ENCODE measurements around the gene SMARCAL1.
A peak's percentile ranks its signal among the peaks of the same experiment; 100 is the strongest.

SMARCAL1 gene

DNA sequence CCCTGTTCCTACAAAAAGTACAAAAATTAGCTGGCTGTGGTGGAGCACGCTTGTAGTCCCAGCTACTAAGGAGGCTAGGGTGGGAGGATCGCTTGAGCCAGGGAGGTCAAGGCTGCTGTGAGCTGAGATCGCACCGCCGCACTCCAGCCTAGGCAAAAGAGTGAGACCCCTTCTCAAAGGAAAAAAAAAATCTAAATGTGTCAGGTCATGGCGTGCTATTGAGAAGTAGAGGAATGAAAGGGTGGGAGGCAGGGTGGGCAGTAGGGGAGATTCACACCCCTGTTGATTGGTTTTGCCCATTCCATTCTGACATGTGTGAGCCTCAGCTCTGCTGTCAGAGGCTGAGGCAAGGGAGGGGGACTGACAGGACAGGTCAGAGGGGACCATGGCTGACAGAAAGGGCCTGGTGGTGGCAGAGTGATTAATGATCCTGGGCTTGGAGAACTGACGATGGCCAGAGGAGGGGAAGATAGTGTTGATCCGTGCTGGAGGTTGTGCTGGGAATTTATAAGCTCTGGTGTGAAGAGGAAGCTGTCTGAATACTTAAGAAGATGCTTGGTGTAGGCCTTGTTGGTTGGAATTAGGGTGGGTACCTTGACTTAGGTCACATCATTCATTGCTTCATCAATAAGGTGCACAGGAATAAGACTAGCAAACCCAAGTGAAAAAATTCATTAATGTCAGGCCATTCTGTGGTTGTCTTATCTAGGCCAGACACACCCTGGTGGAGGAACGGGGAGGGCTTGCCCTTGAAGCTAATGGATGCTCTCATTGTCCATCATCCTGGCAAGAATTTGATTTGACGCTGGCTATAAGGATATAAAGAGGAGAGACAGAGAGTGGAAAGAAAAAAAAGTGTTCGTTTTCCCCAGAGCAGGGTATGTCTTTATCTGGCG, 19.1 kb upstream of the SMARCAL1 start:
- no peak for DNase-seq

DNA sequence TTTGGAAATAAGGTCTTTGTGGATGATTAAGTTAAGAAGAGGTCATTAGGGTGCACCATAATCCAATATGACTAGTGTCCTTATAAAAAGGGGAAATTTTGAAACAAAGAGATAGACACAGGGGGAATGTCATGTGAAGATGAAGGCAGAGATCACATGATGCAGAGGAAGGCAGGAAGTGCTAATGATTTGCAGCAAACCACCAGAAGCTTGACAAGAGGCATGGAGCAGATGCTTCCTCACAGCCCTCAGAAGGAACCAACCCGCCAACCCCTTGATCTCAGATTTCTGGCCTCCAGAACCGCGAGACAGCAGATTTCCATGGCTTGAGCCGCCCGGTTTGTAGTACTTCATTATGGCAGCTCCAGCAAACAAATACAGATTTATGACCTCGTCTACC, 17.4 kb upstream of the SMARCAL1 start:
- no peak for DNase-seq

DNA sequence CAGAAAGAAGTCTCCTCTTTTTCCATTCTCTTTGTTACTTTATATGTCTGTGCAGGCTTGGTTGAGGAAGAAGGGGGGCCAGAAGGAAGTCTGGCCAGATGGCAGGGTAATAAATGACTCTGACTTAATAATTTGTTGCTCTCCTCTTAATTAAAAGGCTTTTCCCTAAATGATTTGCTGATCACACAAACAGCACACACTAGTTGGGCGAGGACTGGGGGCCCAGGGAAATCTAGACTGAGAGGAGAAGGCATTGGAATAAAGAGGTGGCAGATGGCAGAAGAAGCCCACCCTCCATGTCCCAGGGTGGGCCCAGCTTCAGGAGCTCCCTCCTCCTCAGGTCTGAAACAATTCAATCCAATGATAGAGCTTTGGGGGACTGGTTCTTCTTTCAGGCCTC, 12.7 kb upstream of the SMARCAL1 start:
- no peak for DNase-seq

DNA sequence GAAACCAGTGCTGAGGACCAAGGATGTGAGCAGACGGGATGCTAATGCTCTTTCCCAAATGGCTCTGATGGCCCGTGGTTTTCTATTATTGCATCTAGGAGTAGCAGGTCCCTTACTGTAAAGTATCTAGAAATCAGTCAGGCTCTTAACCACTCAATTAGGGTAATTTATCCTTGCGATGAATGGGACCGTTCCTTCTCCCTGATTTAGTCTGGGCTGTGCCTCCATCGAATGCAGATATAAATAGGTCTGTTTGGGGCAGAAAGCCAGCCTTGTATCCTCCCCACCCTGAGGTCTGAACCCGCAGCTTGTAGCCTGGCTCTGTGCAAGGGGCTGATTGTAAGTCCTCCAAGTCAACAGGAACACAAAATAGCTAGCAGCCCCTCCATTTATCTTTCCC, 9.5 kb upstream of the SMARCAL1 start:
- DNase-seq = no peak

DNA sequence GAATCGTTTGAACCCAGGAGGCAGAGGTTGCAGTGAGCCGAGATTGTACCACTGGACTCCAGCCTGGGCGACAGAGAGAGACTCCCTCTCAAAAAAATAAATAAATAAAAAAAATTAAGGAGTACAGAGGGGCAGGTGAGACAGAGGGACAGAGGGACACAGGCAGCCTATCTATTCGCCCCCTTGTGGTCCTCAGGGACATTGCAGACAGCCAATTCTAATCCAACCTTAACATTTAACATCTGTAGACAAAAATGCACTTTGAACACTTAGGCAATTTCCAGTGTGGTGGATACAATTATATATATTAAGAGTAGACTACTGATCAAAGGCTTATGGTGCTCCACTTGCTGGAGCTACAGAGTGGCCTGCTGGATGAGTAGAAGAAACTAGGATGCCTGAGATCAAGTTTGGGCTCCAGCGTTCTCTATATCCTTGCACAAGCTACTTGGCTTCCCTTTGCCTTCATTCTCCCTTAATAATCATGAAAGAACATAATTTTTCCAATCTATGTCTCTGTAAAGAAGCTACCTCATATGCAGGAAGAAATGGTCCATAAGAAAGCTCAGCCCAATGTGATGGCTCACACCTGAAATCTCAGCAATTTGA, 8.2 kb upstream of the SMARCAL1 start:
- peak in 1 of 2 experiments; percentile 65 for DNase-seq

DNA sequence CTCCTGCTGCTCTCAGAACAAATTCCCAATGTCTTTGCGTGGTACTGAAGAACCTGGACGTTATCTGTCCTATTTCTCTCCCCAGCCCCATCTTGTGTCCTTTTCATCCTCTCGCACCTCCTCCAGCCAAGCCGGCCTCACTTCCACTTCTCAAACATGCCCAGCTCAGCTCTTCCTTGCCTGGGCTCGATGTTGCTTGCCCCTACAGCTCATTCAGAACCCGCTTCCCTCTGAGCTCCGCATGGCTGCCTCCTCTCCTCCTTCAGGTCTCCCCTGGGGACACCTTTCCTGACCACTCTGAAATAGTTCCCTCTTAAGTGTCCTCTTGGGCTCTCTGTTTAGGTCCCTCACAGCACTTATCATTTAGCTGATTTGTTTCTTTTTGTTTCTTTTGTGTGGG, 6.7 kb upstream of the SMARCAL1 start:
- no peak for DNase-seq

DNA sequence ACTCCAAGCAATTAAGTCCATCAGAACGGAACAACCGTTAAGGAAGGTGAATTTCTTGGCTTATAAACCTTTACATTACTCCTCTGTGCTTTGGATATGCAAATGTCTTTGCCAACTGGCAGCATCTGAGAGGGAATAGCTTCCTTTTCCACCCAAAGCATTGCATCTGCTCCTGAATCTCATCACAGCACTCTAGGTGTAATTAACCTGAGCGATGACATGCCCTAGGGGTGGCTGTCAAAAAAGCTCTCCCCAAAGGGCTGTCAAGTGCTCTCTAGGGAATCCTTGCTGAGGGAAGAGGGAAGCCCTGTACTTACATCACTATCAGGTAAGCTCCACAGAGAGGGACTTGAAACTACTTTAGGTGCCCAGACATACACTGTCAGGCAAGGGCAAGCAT, 5.5 kb upstream of the SMARCAL1 start:
- no peak for DNase-seq

DNA sequence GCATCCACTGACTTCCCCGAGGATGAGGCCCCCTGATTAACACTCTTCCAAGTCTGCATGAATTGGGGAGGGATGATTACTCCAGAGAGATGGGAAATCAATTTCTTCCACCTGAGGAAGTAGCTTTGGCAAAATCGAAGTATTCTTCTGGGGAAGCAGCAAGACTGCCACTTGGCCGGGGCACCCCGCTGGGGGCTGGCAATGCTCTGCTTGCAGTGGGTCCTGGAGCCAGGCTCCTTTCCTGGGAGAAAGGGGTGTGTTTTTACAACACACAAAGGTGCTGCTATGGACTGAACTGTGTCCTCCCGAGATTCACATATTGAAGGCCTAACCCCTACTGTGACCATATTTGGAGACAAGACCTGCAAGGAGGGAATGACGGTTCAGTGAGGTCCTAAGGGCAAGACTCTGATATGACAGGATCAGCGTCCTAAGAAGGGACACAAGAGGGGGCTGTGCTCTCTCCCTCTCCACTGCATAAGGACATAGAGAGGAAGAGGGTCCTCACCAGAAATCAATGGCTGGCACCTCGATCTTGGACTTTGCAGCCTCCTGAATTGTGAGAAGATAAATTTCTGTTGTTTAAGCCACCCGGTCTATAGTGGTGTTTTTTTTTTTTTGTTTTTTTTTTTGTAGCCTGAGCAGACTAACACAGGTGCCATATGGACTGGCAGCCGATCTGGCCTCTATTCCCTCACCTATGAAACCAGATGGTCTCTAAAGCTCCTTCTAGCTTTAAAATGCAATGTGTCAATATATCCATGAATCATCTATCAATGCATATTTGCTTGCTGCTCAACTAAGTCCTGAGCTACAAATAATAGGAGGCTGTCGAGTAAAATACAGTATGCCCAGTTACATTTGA, 3.6 kb upstream of the SMARCAL1 start:
- no peak for DNase-seq

DNA sequence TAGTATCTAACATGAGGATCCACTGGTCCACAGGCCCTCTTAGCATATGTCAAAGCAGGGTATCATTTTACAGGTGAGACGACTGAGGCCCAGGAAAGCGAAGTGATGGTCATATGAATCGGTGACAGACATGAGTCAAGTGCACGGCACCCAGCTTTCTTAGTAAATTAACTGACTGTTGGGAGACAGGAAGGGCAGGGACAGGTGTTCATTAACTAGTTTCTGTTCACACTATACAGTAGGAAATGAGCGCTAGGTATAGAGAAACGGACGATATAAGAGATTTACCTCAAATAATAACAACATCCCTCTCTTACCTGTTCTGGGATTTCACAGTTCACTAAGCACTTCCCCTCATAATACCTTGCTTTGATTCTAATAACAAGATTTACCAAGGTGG, 1.7 kb upstream of the SMARCAL1 start:
- no peak for DNase-seq

DNA sequence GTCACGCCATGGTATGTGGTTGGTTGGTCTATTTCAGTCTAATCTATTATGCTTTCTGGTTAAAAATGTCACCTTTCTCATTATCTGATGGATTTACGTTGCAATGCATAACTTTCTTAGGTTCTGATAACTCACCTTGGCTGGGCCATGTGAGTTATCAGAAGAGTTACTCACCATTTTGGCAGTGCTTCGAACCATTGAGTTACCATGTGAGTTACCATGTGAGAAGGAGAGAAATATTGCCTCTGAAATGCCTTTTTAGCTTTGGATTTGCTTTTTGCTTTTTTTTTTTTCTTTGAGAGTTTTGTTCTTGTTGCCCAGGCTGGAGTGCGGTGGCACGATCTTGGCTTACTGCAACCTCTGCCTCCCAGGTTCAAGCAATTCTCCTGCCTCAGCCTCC, 1.6 kb downstream of the SMARCAL1 start:
- DNase-seq = no peak

DNA sequence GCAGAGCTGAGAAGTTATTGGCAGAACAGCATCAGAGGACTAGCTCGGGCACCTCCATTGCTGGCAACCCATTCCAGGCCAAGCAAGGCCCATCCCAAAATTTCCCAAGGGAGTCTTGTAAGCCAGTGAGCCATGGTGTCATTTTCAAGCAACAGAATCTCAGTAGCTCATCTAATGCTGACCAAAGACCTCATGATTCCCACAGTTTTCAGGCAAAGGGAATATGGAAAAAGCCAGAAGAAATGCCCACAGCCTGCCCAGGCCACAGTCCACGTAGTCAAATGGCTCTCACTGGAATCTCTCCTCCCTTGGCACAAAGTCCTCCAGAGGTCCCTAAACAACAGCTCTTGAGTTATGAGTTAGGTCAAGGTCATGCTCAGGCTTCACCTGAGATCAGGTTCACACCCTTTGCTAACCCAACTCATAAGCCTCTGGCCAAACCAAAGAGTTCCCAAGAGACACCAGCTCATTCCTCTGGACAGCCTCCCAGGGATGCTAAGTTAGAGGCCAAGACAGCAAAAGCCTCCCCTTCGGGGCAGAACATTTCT, 2.6 kb downstream of the SMARCAL1 start:
- DNase-seq = no peak

DNA sequence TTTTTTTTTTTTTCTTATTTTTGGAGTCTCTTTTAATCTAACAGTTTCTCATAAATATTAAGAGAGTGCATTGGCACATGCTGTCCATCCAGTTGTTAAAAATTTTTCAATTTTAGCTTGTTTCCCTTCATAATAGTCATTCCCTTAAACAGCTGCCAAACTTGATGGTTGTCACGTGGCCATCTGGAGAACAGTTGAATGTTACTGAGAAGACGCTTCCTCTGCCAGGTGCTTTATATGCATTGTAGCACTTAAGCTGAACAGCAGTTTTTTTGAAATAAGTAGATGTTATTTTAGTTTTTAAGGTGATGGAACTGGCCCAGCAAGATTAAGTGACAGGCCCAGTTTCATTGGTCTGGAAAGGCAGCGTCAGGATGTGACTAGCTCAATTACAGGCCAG, 3.3 kb downstream of the SMARCAL1 start:
- DNase-seq = no peak

DNA sequence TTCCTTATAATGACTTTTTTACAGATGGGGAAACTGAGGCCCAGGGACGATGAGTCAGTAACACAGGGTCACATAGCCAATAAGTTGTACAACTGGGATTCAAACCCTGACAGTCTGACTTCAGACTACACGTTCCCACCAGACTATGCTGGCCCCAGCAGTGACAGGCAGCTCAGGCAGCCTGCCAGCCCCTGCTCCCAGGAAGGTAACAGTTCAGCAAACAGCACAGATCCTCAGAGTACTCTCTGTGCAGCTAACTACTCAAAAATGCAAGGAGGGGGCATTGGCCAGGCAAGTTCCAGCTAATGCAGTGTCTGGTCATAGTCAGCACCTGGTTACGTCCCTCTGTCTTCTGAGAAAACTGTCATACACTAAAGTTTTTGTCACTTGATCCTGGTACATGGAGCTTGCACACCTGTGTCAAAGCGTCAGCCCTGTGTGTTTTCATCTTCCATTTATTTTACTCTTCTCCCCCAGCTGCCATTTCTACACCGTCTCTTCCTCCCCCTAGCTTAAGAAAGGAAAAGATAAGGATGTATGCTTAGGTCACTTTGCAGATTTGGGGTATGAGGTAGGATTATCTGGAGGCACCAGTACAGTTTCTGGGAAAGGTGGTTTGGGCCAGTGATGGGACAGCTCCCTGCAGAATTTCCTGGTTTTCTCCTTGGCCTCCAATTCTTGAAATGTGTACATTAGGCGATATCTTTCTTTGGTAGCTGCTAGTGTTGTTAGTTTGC, 4.5 kb downstream of the SMARCAL1 start:
- no peak for DNase-seq

DNA sequence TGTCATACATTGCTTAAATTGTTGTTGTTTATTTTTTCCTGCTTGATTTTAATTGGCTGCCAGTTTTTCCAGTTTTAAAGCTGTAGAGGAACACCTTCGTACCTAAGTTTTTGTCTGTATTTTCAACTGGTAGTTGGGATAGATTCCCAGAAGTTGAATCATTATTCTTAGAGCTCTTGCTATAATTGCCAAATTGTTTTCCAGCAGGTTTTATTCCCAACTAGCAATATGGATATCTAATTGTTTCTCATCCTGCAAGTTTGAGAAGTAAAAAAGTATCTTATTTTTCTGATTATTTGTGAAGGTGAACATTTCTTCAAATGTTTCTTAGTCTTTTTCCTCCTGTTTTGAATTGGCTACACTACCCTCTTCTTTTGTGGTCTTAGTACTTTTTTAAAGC, 6.7 kb downstream of the SMARCAL1 start:
- DNase-seq = no peak

DNA sequence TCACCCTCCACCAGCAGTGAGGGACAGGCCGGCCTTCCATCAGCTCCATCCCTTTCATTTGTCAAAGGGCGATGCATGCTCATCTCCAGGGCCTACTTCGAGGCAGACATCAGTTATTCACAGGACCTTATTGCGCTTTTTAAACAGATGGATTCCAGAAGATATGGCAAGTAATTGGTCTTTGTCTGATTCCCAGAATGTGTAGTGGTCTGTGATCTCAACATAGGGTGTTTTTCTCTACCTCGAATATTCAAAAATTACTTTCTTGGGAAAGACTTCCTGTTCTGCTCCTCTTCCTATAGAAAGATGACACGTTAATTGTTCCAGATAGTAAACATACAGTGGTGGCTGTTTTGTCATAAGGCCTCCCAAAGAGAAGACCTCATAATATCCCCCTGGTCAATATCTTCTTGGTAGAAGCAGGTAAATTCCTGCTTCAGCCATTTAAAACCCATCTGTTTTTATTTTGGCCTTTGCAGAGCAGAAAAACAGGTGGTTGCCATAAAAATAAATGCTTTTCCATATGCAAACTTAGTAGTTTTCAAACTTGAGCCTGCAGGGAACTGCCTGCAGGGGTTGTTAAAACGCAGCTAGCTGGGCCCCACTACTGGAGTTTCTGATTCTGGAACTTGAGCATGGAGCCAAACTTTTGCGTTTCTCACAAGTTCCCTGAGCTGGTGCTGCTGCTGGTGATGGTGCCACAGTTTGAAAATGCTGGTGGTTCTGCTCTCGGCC, 8.2 kb downstream of the SMARCAL1 start:
- DNase-seq = no peak

DNA sequence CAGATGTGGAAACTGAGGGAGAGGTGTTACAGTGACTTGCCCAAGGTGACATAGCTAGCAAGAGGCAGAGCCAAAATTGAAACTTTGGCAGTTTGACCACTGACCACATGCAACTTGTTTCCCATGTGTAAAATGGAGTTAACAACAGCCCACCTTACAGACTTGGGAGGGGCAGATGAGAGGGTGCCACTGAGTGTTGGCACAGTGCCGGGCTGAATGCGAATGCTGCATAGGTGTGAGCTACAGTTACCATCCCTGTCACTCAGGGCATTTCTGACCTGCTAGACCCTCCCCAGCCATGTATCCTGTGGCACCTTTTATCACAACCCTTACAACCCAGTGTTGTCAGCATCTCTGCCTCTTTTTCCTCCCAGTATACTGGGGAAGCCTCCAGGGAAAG, 10.8 kb downstream of the SMARCAL1 start:
- DNase-seq = no peak

DNA sequence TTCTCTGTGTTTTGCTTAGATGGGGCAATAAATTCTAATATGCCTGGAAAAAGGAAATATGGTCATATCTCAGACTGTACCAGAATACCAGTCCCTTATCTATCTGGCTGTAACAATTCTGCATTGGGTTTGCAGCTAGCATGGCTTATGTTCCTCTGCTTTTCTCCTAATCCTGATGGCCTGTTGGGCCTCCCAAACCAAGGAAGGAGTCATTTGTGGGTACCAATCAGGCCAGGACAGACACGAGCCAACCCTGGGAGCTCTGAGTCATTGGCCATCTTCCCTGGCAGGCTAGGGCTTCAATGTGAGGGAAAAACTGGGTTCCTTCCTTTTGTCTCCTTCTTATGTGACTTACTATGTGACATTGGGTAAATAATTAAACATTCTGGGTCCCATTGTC, 12.0 kb downstream of the SMARCAL1 start:
- no peak for DNase-seq

DNA sequence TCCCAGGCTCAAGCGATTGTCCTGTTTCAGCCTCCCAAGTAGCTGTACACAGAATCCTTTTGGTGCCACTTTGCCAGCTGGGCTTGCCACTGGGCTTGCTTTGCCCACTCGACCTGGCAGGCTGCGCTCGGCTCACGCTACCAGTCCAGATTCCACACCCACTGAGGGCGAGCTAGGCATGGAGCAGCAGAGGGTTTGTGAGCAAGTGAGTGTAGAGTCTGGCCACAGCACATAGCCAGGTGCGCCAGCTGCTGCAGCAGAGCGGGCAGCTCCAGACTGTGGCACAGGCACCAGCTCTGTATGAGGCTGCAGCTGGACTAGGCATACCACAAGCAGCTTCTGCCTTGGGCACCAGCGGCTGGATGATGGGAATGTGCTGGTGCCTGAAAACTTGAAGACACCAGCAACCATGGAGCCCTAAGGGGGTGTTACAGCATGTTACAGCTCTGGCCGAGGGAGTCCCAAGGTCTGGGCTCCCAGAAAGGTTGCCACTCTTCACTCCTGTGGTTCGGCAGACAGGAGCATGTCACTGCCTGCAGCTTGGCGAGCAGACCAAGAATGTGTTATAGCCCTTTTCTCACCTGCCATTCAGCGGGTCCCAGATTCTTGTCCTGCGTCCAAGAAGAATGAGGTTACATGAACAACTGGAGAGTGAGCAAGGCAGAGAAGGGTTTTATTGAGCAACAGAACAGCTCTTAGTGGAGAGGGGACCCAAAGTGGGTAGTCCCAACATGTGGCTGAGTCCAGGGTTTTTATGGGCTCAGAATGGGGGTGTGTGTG, 12.9 kb downstream of the SMARCAL1 start:
- no peak for DNase-seq

DNA sequence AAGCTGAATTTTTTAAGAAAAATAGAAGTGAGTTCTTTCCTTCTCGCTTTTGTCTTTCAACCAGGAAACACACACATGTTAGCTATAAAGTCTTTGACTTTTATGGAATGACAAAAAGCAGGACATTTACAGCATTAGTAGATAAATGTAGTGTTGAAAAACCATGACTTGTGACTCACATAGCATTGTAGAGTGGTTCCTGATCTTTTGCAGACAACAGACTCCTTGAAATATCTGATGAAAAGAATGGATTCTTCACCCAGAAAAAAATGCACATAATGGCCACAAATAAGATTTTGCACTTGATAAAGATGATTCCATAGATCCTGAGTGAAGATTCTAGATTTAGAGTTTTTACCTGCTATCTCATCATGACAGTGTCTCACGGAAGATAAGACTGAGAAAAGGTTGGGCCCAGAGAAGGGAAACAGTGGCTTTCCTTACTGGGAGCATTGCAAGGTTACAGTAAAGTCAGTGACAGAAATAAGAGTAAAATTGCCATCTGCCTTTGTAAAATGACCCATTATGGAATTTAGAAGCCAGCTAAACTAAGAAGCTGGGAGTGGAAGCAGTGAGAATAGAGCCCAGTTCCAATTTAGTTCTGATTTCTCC, 14.0 kb downstream of the SMARCAL1 start:
- DNase-seq = no peak

DNA sequence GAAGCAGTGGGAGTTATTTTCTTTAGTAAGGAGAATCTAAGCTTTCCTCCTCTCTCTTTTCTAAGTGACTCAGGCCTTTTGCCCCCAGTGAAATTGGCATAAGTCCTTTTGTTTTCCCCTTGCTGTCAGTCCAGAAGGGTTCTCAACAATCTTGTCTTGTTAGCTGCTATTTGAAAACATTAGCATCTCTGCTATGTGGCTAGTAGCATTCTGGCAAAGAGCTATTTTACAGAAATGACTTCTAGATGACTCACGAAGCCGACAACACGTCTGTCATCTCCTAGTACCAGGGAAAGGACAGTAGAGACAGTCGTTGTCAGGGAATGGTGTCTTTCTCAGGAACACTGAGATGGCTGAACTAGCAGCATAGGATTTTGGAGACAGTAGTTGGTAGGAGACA, 14.7 kb downstream of the SMARCAL1 start:
- DNase-seq = peak; percentile 11 to 55

Data from SW 1271 (cell line).